HG03558 (cell line): ENCODE measurements around the gene CRTC1.

Experiments used
- ATAC-seq: cut with Tn5 transposase; IDR thresholded peaks from one replicate; pipeline ENCODE4 v1.9.1; 2021; ENCODE audit warnings: moderate number of reproducible peaks; ENCODE audit not compliant: unreplicated experiment; ENCODE audit errors: extremely low read depth

CRTC1 gene

DNA sequence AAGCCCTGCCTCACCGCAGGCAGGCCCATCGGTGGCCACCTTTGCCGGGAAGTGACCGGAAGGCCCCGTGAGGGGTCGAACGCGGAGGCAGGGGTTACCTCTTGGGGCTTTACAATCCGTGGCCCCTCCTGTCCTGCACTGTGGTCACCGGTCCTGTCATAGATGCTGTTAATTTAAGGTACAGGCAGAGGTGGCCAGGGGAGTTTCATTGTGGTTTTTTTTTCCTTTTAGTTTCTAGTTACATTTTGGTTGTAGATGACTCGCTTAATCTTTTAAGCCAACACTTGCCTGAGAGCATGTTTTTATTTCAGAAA lies 94.6 kb downstream of the CRTC1 start:
- no peak for ATAC-seq

GRCh38 chr19:18778826-18779495 lies 95.5 kb downstream of the CRTC1 start:
- no peak for ATAC-seq

DNA sequence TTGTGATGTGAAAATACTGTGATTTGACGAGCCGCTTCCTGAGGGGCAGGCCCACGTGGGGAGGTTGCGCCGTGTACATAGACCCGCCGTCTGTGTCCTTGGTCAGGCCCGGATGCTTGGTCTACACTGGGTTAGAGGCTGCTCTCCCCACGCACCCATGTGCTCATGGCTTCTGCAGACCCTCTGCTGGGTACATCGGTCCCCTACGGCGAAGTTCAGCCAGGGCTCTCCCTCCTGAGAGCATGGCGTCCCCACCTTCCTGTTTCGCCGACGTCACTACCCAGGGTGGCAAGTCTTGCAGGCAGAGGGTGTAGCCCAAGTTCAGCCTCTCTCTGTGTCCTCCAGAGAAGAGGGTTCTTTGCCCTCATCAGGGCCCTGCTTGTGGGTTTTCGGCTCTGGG lies 96.6 kb downstream of the CRTC1 start:
- ATAC-seq: no peak

DNA sequence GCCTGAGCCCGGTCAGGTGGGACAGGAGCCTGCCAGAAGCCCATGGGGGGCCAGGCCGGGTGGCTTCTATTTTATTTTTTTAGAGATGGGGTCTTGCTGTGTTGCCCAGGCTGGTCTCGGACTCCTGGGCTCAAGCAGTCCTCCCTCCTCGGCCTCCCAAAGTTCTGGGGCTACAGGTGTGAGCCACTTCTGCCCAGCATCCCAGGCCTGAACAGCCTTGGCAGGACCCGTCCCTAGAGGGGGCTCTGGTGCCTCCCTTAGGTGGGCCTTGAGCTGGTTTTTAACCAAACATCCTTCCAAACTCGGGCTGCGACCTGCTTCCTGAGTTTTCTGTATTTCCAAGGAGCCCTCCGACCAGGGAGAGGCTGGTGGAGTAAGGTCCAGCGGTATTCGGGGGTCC lies 97.2 kb downstream of the CRTC1 start:
- ATAC-seq: no peak

DNA sequence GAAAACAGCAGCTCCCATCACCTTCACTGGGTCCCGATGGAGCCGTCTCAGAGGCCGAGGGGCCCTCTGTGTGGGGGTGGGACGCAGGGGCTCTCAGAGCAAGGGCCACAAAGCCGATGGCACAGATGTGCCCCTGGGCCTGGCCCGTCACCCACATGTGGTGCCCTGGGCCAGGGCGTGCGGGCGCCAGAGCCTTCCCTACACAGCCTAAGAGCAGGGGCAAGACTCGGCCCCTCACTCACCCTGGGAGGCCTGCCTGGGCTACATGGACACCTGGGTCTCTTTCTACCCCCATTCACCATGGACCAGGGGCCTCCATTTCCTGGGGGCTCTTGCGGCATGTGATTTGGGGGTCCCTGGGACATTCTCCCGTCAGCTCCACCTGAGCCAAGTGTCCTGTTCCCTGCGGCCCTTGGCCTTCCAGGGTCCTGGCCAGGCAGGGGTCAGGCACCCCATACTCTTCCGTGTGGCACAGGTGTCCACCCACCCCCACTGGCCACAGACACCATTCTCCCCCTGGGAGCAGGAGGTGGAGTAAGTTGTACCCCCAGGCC lies 97.6 kb downstream of the CRTC1 start:
- ATAC-seq: no peak

- ATAC-seq: no peak
Measured at GRCh38 chr19:18781885-18782527, 98.5 kb downstream of the CRTC1 start.

DNA sequence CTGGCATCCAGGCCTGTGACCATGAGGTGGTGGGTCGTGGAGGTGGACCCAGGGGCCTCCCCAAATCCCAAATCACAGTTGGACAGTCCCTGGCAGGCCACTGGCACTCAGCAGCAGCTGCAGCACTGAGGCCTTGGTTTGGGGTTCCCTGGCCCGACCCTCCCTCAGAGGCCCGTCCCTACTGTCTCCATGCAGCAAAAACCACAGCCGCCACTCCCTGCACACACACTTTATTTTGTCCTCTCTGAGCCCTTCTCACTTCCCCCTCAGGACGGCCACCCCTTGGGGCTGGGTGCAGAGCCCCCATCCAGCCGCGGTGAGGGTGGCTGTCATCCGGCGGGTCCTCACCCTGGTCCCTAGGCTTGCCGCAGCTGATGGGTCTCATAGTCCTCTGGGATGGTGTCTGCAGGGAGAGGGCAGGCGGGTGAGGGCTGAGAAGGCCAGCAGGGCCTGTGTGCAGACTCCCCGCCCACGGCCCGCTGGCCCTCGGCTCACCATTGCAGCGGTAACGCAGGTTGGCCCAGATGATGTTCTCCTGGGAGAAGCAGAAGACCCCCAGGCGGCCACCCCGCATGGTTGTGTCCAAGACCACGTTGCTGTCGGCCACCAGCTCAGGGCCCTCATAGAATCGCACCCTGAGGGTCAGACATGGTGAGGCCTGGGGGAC lies 99.2 kb downstream of the CRTC1 start:
- ATAC-seq: no peak

DNA sequence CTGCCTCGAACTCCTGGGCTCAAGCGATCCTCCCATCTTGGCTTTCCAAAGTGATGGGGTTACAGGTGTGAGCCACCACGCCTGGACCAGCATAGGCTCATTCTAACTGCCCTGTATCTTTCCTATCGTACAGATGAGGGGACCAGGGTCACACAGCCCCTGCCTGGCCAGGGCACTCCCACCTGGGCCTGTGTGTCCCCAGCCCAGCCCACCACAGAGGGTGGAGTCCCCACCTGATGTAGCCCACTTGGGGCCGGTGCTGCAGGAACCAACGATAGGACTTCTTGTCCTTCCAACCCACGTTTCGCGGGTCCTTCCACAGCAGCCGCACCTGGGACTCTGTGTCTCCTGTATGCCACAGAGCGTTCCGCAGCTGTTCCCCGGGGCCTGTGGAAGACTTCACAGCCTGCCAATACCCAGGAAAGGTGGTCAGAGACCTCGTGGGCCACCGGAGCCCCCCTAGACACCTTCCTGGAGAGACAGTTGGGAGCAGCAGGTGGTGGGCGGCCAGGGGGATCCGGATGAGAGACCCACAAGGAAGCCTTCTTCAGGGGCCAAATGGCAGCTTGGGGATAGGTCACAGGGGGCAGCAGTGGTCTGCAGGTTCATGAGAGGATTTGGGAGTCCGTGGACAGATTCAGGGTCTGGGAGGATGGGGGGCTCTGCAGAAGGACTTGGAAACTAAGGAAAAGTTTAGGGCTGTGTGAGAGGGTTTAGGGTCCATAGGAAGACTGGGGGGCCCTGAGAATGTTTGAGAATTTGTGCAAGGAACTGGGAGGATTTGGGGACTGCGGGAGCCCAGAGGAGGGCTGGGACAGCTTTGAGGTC lies 100.7 kb downstream of the CRTC1 start:
- no peak for ATAC-seq

GRCh38 chr19:18784786-18785120 lies 101.3 kb downstream of the CRTC1 start:
- no peak for ATAC-seq

GRCh38 chr19:18785179-18786124 lies 102.0 kb downstream of the CRTC1 start:
- ATAC-seq: no peak

- ATAC-seq: no peak
Measured at GRCh38 chr19:18788529-18789421, 105.3 kb downstream of the CRTC1 start.

DNA sequence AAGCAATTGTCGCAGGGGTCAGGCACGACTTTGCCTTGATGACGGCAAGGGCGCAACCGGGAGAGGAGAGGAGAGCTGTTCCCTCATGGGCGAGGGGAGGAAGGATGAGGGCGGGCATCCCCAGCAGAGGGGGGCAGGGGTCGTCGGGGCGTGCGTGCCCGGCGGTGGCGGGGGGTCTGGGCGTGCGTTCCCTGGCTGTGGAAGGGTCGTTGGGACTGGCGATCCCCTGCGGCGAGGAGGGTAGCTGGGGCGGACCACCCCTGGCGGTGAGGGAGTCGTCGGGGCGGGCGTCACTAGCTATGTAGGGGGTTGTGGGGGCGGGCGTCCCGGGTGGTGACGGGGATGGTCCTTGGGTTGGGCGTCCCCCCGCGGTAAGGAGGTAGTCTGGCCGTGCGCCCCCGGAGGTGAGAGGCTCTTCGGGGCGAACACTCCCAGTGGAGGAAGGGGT lies 106.0 kb downstream of the CRTC1 start:
- ATAC-seq: no peak

DNA sequence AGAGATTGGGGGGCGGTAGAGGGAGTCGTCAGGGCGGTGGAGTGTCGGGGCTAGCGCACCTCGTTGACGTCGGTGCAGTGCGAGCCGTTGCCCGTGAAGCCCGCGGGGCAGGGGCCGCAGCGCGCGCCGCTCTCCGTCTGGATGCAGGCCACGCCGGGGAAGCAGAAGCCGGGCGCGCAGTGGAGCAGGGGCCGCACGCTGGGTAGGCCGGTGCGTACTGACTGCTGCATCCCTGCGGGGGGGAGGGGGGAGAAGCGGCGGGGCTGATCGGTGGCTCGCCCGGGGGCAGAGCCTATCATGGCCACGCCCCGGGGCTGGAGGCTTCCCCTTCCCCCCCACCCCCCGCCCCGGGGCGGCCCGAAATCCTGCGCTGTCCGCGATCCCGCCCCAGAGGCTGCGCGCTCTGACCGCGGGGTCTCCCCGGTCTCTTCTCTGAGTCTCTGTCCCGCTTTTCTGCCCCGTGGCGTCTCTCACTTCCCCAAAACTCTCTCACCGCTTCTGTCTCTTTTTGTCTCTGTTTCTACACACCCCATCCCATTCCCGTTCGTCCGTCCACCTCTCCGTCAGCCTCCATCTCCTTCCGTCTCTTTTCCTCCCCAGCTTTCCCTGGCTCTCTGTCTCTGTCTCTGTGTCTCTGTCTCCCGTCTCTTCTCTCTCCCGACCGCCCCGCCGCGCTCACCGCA lies 106.5 kb downstream of the CRTC1 start:
- no peak for ATAC-seq

- ATAC-seq: no peak
Measured at GRCh38 chr19:18790566-18791314, 107.3 kb downstream of the CRTC1 start, which contains the start of gene COMP. COMP (minus strand) TSS chr19:18791305; CDS start chr19:18791269, 36 bp downstream.

GRCh38 chr19:18791315-18791678 lies 107.8 kb downstream of the CRTC1 start:
- ATAC-seq: no peak

DNA sequence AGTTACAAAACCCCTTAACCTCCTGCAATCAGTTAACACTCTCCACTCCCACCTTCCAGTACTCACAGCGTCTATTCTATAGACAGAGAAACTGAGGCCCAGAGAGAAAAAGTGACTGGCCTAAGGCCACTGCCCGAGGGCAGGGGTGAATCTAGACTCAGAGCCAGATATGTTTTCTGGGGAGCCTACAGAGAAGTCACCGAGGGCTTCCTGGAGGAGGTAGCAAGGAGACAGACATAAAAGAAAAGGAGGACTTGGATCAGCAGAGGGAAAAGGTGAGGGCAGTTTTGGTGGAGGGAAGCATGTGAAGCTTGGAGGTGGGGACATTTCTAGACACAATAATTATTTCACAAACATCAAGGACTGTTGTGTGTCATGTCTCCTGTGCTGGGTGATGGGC lies 109.2 kb downstream of the CRTC1 start:
- ATAC-seq: no peak
